ENCODE data around the gene RDH5.

Gene RDH5

GRCh38 chr12:55728186-55728938 is 8.2 kb downstream of the RDH5 start:
- peak; percentile 62 for DNase-seq (ENCODE audit: low read depth)

GRCh38 chr12:55728939-55729818 is 9.0 kb downstream of the RDH5 start, which contains the start of gene CD63:
TSS of gene CD63 (minus strand) at chr12:55729009. CDS start at chr12:55728341, 668 bp downstream.
- DNase-seq (ENCODE audit: low read depth), result peak; percentile 97

GRCh38 chr12:55729819-55730818 is 9.9 kb downstream of the RDH5 start:
- DNase-seq (ENCODE audit: low read depth), result peak; percentile 68

- no peak for DNase-seq (ENCODE audit: low read depth)
Measured at GRCh38 chr12:55732288-55732687, 12.1 kb downstream of the RDH5 start.

GRCh38 chr12:55733021-55733555 is 12.9 kb downstream of the RDH5 start:
- no peak for DNase-seq (ENCODE audit: low read depth)

- no peak for DNase-seq (ENCODE audit: low read depth)
Measured at GRCh38 chr12:55733858-55734257, 13.7 kb downstream of the RDH5 start.

- DNase-seq (ENCODE audit: low read depth), result no peak
Measured at GRCh38 chr12:55734595-55734994, 14.4 kb downstream of the RDH5 start.

- no peak for DNase-seq (ENCODE audit: low read depth)
Measured at GRCh38 chr12:55736076-55736475, 15.9 kb downstream of the RDH5 start.

- DNase-seq (ENCODE audit: low read depth), result peak; percentile 64
Measured at GRCh38 chr12:55736780-55737580, 16.8 kb downstream of the RDH5 start.

GRCh38 chr12:55737581-55738122 is 17.5 kb downstream of the RDH5 start:
- no peak for DNase-seq (ENCODE audit: low read depth)

GRCh38 chr12:55738123-55739024 is 18.2 kb downstream of the RDH5 start:
- peak; percentile 89 for DNase-seq (ENCODE audit: low read depth)

- no peak for DNase-seq (ENCODE audit: low read depth)
Measured at GRCh38 chr12:55739025-55739378, 18.8 kb downstream of the RDH5 start.

- DNase-seq (ENCODE audit: low read depth), result no peak
Measured at GRCh38 chr12:55741931-55742680, 21.9 kb downstream of the RDH5 start.

GRCh38 chr12:55742719-55743405 is 22.7 kb downstream of the RDH5 start, which contains the start of gene GDF11:
TSS of gene GDF11 (plus strand) at chr12:55743122. CDS start at chr12:55743317, 195 bp downstream.
- peak; percentile 66 for DNase-seq (ENCODE audit: low read depth)

GRCh38 chr12:55743406-55744339 is 23.5 kb downstream of the RDH5 start:
- peak; percentile 68 for DNase-seq (ENCODE audit: low read depth)

GRCh38 chr12:55744340-55745030 is 24.3 kb downstream of the RDH5 start:
- no peak for DNase-seq (ENCODE audit: low read depth)
